Endothelial cell of hepatic sinusoid (primary cell): ENCODE results near the gene PPM1D.
"Not testable (repeated sequence)": the region's sequence is repeated elsewhere in the genome, so short reads cannot be mapped to it uniquely, and the experiment has no call there.

ENCODE experiments used
- in situ Hi-C: cut with HindIII; loops from 2 replicates; pipeline ENCODE4 v1.10.0; 2017; ENCODE audit warnings: low sequenced_read_pairs

Gene PPM1D

GRCh38 chr17:60599620-60600489 lies at the start of gene PPM1D:
Gene PPM1D (plus strand): TSS chr17:60600193. CDS start chr17:60600415, 222 bp downstream.
- in situ Hi-C loops: no loop called here

DNA sequence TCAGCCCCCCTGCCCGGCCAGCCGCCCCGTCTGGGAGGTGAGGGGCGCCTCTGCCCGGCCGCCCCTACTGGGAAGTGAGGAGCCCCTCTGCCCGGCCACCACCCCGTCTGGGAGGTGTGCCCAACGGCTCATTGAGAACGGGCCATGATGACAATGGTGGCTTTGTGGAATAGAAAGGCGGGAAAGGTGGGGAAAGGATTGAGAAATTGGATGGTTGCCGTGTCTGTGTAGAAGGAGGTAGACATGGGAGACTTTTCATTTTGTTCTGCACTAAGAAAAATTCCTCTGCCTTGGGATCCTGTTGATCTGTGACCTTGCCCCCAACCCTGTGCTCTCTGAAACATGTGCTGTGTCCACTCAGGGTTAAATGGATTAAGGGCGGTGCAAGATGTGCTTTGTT lies 47.7 kb upstream of the PPM1D start:
- in situ Hi-C loops: not testable (repeated sequence)

GRCh38 chr17:60554377-60554788 lies 45.6 kb upstream of the PPM1D start:
- in situ Hi-C loops: no loop called here

- in situ Hi-C loops: no loop called here
These were observed 44.2 kb upstream of the PPM1D start for GRCh38 chr17:60555786-60556185.

GRCh38 chr17:60557805-60558204 lies 42.2 kb upstream of the PPM1D start:
- in situ Hi-C loops: no loop called here

DNA sequence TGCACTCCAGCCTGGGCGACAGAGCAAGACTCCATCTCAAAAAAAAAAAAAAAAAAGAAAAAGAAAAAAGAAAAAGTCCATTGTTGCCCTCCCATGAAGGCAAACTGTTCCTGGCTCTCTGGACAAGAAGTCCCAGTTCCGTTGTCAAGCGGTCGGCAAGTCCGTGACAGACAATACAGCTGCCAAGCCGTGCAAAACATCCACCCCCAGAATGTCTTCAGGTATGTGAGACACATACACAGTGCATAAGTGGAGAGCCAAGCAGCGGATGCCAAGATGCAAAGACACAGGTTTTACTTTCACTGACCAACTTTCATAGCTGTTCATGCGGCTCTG lies 40.4 kb upstream of the PPM1D start:
- in situ Hi-C loops: no loop called here

DNA sequence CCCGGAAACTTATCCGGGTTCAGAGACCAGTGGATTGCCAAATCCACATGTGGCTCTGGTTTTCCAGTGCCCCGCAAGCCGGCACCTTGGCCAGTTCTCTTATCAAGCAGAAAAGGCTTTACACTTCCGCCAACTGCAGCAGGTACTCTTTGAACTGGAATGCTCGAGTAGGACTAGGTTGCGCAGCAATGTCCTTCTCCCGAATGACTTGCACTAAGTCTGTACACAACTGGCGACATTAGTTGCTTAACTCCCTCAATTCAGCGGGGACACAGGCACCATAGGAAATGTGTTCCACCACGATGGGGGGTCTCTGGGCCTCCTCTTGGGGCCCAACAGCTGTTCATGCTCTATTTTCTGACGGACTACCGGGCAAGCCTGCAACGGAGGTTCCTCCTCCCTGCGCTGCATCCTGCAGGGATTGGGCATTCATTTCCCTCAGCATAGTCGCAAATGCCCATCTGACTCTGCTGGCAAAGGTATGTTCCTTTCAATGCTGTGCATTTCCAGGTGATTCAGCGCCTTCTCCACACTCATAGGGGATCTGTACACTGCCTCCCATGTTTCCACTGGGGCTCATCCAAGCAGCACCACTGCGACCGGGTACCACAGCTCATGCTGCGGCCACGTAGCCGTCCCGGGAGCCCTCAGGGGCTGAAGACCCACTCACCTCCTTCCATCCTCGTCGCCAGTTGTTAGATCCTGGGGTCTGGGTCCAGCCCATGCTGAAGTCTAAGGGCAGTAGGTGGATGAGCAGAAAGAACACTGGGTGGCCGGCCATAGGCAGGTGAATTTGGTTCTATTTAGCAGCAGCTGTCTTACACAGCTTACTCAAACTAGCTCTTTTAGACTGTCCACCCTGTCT lies 39.8 kb upstream of the PPM1D start:
- in situ Hi-C loops: no loop called here

DNA sequence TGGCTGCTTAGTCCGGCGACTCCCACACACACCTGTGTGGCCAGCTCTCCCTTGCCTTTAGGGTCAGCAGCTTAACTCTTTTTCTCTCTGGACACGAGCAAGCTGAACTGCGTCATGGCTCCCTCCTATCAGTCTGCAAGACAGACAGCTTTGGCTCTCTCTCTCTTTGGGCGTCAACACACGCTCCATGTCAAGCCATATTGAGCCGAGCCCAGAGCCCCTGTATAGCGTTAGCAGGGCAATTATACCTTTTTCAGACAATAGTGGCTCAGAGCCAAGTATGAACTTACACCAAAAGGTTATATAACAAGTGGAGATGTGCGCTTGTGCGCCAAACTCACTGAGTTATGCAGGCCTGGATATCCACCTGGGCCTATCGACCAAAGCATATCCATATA lies 39.1 kb upstream of the PPM1D start:
- in situ Hi-C loops: no loop called here

DNA sequence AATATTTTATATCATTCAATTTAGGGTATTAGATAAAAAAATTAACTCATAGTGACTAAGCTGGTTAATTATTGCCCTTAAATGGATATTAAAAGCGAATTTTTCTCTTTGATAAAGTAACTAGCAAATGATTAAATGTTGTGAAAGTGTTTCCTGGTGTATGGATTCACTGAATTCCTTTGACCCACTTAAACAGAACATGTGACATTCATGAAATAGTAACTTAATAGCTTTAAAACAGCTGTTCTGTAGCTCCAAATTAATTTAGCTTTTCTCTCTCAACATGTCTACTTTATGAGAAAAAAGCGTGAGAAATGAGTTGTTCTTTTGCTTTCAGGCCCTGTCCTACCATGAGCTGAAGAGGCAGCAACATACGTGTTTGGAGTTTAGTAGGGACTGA lies 37.6 kb upstream of the PPM1D start:
- in situ Hi-C loops: no loop called here

GRCh38 chr17:60563743-60564142 lies 36.2 kb upstream of the PPM1D start:
- in situ Hi-C loops: no loop called here

DNA sequence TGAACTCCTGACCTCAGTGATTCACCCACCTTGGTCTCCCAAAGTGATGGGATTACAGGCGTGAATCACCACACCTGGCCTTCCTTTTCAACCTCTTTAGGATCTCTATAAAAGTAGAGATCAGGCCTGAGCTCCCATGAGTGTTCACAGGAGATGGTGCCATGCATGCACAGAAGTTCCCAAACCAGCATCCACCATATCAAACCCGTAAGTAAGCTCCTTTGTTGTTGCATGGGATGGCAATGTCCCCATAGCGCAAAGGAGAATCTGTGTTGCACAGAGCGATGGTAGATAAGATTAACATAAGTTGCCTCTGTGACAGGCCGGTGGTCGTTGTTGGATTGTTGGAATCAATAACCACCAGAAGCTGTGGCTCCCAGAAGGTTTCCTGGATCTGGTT lies 34.8 kb upstream of the PPM1D start:
- in situ Hi-C loops: no loop called here

DNA sequence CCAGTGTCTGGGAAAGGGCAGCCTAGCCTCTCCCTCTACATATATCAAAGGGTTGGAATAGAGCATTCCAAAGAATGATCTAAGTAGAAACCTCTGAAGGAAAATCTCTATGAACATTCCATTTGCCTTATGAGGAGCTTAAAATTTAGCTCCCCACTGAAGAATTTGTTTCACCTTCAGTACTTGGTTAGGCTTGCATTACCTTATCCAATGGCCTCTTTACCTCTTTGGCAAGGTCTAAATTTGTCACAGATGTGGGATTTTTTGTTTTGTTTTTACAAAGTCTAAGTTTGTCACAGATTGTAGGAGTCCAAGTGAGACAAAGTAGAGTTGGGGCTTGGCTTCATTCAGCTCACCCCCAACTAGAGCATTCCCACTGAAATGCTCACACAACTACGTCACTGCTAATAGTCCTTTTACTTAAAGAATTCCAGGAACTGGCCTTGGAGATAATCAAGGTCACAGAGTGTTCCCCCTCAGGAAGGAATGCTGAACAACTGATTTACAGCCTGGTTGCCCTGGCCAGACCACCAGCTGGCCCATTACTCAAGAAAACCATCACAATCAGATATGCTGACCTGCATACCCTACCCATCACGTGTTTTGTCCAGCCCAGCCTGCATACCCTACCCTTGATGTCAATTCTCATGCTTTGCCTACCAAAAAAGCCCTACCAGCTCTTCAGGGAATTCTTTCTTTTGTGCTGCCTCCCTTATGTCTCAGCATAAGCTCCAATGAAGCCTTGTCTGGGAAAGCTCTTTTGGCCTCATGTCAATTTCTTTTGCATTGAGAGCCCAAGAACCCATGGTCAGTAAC lies 26.5 kb upstream of the PPM1D start:
- in situ Hi-C loops: no loop called here

DNA sequence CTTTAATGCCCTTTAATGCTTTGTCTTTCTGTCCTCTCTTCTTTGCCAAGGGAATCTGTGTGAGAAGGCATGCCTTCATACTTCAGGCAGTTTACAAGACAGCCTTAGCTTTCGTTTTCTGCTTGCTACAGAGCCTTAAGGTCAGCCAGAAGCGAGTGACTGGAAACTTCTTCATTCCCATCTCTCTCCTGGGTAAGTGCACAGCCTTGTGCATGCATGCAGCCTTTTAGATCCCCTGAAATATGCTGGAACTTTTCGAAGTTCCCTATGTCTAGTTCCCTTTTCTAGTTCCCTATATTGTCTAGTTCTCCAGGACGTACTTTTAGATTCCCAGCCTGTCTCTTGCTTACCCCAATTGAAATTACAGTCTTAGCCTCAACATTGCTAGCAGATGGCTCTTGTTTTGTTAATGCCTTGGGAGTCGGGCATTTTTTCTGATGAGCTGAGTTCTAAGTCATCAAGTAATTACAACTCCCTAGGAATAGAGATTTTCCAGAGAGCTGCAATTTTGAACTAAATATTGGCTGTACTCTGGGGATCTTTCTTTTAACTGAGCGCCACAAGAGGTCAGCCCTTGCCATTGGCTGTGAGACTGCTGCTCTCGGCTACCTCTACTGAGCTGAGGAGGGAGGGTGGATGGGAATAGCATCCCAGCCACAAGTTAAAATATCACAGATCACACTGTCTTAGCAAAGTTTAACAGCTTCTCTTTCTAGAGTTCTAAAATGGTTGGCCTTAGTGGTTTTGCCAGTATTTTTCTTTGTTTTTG lies 22.7 kb upstream of the PPM1D start:
- in situ Hi-C loops: no loop called here

DNA sequence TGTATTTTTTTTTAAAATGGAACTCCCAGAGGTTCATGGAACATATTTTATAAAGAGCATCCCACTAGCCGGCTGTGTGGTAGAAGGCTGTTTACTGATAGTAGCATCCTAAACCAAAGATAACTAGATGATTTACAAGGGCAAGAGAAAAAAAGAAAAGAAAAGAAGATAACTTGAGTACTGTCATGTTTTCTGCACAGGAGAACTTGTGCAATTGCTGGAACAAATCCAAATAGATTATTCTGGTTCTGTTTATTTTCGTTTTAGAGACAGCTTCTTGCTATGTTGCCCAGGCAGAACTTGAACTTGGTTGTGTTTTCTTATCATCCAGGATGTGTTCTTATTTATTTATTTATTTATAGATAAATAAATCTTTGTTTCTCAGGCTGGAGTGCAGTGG lies 20.9 kb upstream of the PPM1D start:
- in situ Hi-C loops: no loop called here

GRCh38 chr17:60579551-60579950 lies 20.4 kb upstream of the PPM1D start:
- in situ Hi-C loops: no loop called here

GRCh38 chr17:60583008-60583407 lies 17.0 kb upstream of the PPM1D start:
- in situ Hi-C loops: loop anchor here (5.0 kb wide), 1 partner anchor 66 kb away; no protein-coding TSS in a partner anchor

- in situ Hi-C loops: no loop called here
These were observed 14.1 kb upstream of the PPM1D start for GRCh38 chr17:60585887-60586286.

- in situ Hi-C loops: no loop called here
These were observed 13.6 kb upstream of the PPM1D start for GRCh38 chr17:60586288-60586974.

DNA sequence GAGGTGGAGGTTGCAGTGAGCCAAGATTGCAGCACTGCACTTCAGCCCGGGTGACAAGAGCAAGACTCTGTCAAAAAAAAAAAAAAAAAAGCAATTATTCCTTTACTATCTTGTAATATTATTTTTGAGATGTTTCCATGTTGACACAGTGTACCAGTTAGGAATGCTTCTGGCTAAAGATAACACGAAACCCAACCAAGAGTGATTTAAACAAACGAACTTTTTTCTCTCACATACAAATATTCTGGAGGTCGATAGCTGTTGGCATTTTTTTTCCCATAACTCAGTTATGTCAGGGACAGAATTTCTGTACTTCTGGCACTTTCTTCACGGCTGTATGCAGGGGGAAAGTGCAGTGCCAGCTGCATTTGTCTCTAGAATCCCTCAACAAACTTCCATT lies 9.9 kb upstream of the PPM1D start:
- in situ Hi-C loops: no loop called here

DNA sequence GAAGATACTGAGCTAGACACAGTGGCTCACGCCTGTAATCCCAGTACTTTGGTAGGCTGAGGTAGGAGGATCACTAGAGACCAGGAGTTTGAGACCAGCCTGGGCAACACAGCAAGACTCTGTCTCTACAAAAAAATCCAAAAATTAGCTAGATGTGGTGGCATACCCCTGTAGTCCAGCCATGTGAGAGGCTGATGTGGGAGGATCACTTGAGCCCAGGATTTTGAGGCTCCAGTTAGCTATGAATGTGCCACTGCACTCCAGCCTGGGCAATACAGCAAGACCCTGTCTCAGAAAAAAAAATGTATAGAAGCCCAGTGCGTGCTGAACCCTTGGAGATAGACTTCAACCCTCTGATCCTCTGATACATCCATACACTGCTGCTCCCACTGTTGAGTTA lies 7.2 kb upstream of the PPM1D start:
- in situ Hi-C loops: no loop called here
